HepG2 (cell line): ENCODE data around the gene DQX1. TPM values are rescaled to one million over a fixed set of nuclear protein-coding genes. Genes with fewer than 3 reads are reported as not detected.

ENCODE experiments used
- CCDC6 ChIP-seq: sonication (generic); formaldehyde crosslinking; IDR thresholded peaks from 2 replicates; pipeline ENCODE4 v1.8.1; 2022; ENCODE audit warnings: mild to moderate bottlenecking, missing genetic modification reagents, moderate library complexity
- HMGXB4 ChIP-seq, 2 experiments: sonication (generic) in 1 of 2; formaldehyde crosslinking in 1 of 2; IDR thresholded peaks; 2 replicates each; pipeline versions ENCODE4 v1.4.0 to v1.6.1; 2018 to 2020; ENCODE audit warnings: missing genetic modification reagents in 2 of 2, borderline replicate concordance in 1 of 2, low read depth in 1 of 2, mild to moderate bottlenecking in 1 of 2, missing biosample characterization in 1 of 2
- MIER2 ChIP-seq: IDR thresholded peaks from 2 replicates; pipeline ENCODE4 v1.6.1; 2016; ENCODE audit warnings: missing biosample characterization, missing genetic modification reagents
- NCOA1 ChIP-seq: sonication (generic); formaldehyde crosslinking; IDR thresholded peaks from 2 replicates; pipeline ENCODE4 v1.9.0; 2021; ENCODE audit warnings: missing genetic modification reagents
- PITX1 ChIP-seq: sonication (generic); formaldehyde crosslinking; IDR thresholded peaks from 2 replicates; pipeline ENCODE4 v1.5.1; 2020; ENCODE audit warnings: mild to moderate bottlenecking, missing genetic modification reagents
- REST ChIP-seq, 2 experiments: IDR thresholded peaks; 2 replicates each; pipeline ENCODE4 v1.6.1; 2011 to 2012; ENCODE audit warnings: low read length in 2 of 2, borderline replicate concordance in 1 of 2, low read depth in 1 of 2, mild to moderate bottlenecking in 1 of 2, moderate library complexity in 1 of 2
- SAFB2 ChIP-seq: sonication (generic); formaldehyde crosslinking; IDR thresholded peaks from 2 replicates; pipeline ENCODE4 v1.5.1; 2020; ENCODE audit warnings: missing genetic modification reagents, low read depth, mild to moderate bottlenecking, borderline replicate concordance
- ZNF124 ChIP-seq: sonication (generic); formaldehyde crosslinking; IDR thresholded peaks from 2 replicates; pipeline ENCODE4 v1.4.0; 2020; ENCODE audit warnings: missing genetic modification reagents
- ZNF24 ChIP-seq: fragments of 450-650 bp; IDR thresholded peaks from 2 replicates; pipeline ENCODE4 v1.6.1; 2017; ENCODE audit warnings: antibody characterized with exemption, mild to moderate bottlenecking
- ZNF318 ChIP-seq: sonication (generic); formaldehyde crosslinking; IDR thresholded peaks from 2 replicates; pipeline ENCODE4 v1.4.0; 2020; ENCODE audit warnings: mild to moderate bottlenecking, missing genetic modification reagents
- ZNF33A ChIP-seq: sonication (generic); formaldehyde crosslinking; IDR thresholded peaks from 2 replicates; pipeline ENCODE4 v1.5.1; 2020; ENCODE audit warnings: missing genetic modification reagents, mild to moderate bottlenecking, moderate library complexity, borderline replicate concordance
- ZNF354B ChIP-seq: sonication (generic); formaldehyde crosslinking; IDR thresholded peaks from 2 replicates; pipeline ENCODE4 v1.8.0; 2022; ENCODE audit warnings: mild to moderate bottlenecking, missing genetic modification reagents
- ZNF644 ChIP-seq: IDR thresholded peaks from 2 replicates; pipeline ENCODE4 v1.6.1; 2016; ENCODE audit warnings: low read depth
- ZNF747 ChIP-seq: sonication (generic); formaldehyde crosslinking; IDR thresholded peaks from 2 replicates; pipeline ENCODE4 v1.8.1; 2023; ENCODE audit warnings: missing genetic modification reagents, mild to moderate bottlenecking, borderline replicate concordance
- polyA plus RNA-seq, 8 experiments: library from polyadenylated mRNA; depleted of rRNA in 3 of 8; stranded (reverse) in 7 of 8; unstranded in 1 of 8; fragments of >200 nt; fragmentation: Illumina TruSeq in 4 of 8; extraction: Trizol in 4 of 8; gene quantifications; 2 replicates each; pipeline versions ENCODE4 v1.2.1 to v1.2.3, GENCODE V29; 2011 to 2016; ENCODE audit warnings: low read depth in 4 of 8, missing spikeins in 1 of 8, mixed read lengths in 1 of 8; ENCODE audit not compliant: insufficient read depth in 1 of 8
- total RNA-seq, 5 experiments: library from RNA; depleted of rRNA; stranded (reverse); fragments of >200 nt; fragmentation: Illumina TruSeq; extraction: Trizol; gene quantifications; 2 replicates each; pipeline ENCODE4 v1.2.3, GENCODE V29; 2016; ENCODE audit warnings: low read depth in 1 of 5

The DQX1 gene
- total and polyA plus RNA-seq, 2 of the 13 experiments (the other 11 are each of a cell fraction or from before 2014, with no cell fraction given): 27.6 to 89.8 TPM

DNA sequence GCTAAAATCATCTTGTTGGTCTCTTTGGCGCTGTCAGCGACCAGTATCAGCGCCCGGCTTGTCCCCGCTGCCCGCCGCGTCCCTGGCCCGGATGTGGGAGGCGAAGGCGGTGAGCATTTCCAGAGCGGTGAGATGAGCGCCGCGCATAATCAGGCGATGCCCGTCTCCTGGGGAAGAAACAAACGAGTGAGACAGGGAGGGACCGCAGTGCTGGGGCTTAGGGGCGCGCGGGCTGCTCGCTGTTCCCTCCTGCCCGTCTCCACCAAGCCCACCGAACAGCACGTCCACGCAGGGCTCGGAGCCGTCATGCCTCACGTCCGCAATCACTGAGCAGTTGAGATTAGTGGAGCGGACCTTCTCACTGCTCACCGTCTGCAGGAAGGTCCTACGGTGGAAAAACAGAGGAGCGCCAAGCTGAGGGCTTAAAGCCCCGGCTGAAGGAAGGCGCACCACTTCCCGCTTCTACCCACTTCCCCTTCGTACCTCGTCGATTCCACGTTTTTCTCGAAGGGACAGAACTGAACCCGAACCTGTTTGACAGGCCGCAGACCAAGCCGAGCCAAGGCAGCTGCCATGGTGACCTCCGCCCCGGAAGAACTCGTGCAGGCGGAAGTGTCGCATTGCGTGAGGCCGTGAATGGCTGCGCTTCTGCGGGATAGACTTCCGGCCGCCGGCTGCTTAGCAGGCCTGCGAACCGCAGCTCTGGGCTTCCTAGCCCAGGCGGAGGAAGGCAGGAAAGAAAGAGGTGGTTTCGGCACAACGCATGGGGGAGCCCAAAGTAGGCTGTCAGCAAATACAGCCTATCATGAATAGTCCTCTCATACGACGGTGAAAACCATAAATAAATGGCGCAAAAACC is 53.7 kb downstream of the DQX1 start, which contains the start of gene MRPL53 (continued):
- TF ChIP-seq MIER2 (CRISPR knock-in tag): peak; percentile 89
- TF ChIP-seq SAFB2 (CRISPR knock-in tag): peak; percentile 100
- TF ChIP-seq ZNF644 (CRISPR knock-in tag): no peak
- TF ChIP-seq HMGXB4 (CRISPR knock-in tag; IDR thresholded peaks at IDR 0.05; ENCODE audit: borderline replicate concordance in 1 of 2, low read depth in 1 of 2): peak; percentile 89 to 96; a peak in 3 of 4 replicates
- peak; percentile 94 for TF ChIP-seq ZNF124 (CRISPR knock-in tag)
- TF ChIP-seq ZNF33A (CRISPR knock-in tag): peak; percentile 83; the same call in 1 of the 2 replicates
- no peak for TF ChIP-seq ZNF24
- TF ChIP-seq ZNF318 (CRISPR knock-in tag): peak; percentile 99
- peak; percentile 57; the same call in 1 of the 2 replicates for TF ChIP-seq ZNF354B (CRISPR knock-in tag)
- peak; percentile 98 for TF ChIP-seq ZNF747 (CRISPR knock-in tag)
- peak in 1 of 2 experiments; percentile 66; a peak in 1 of 4 replicates for TF ChIP-seq REST (IDR thresholded peaks at IDR 0.05; ENCODE audit: borderline replicate concordance in 1 of 2, low read depth in 1 of 2, low read length in 2 of 2)
- peak; percentile 98 for TF ChIP-seq NCOA1 (CRISPR knock-in tag)
- peak; percentile 90 for TF ChIP-seq CCDC6
- peak; percentile 81; the same call in 1 of the 2 replicates for TF ChIP-seq PITX1 (CRISPR knock-in tag)
